ENCODE results near the gene CHN2. TPM values are rescaled to one million over a fixed set of nuclear protein-coding genes. Genes with fewer than 3 reads are reported as not detected.

CHN2 gene
- polyA plus RNA-seq, 1 donor, result 33.6 TPM

DNA sequence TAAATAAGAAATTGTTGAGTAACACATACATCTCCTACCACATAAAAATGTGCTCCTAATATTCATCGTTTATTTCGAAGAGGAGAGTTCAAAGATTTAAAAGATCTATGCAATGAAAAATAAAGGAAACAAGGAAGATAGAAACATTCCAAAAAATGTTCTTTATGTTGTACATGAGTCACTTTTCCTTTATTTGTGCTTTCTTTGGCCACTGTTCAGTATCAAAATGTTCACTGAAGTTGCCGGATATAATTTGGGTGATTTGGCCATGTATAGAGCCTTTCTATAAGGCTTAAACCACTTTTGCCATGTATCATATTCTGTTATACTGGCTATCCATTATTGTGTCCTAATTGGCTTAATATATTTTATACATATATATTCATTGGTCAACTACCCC, 306.1 kb downstream of the CHN2 start:
- DNase-seq, result no peak
- H3K9me3 ChIP-seq (ENCODE audit: control insufficient read depth, low read depth, low read length), result no peaks in the 10 kb centered on the region
- H3K4me3 ChIP-seq (ENCODE audit: low read length), result no peak overlapping the region
- H3K27me3 ChIP-seq (ENCODE audit: control insufficient read depth, insufficient read depth, low read length), result no peaks in the 10 kb centered on the region
- WGBS (ENCODE audit: insufficient coverage, low lambda C conversion rate), result 100% methylated on average over 2 of the region's 3 CpGs
- H3K36me3 ChIP-seq (ENCODE audit: control insufficient read depth, insufficient read depth, low read length), result peaks cover 15% of the 10 kb centered on the region
- no peak overlapping the region for H3K27ac ChIP-seq (ENCODE audit: low read length)
- peaks cover 8% of the 10 kb centered on the region for H3K4me1 ChIP-seq (ENCODE audit: control insufficient read depth, insufficient read depth, low read length)

DNA sequence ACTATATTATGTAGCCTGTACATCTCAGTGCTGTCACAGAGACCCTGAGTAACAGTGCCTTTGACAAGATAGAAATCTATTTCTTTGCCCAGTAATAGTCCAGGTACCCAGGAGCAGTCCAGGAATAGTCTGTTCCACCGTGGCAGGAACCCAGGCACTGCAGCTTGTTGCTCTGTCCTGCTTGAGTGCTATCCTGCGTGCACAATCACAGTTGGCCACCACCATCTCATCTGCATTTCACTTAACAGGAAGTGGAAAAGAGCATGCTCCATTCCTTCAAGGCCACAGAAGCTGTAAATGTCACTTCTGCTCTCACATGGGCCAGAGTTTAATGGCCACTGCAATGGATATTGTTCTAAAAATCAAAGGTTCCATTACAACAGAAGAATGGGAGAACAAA, 307.6 kb downstream of the CHN2 start:
- no peak for DNase-seq
- H3K27ac ChIP-seq (ENCODE audit: low read length), result no peak overlapping the region
- WGBS (ENCODE audit: insufficient coverage, low lambda C conversion rate), result no CpG with 5 or more reads among the region's 2 CpGs
- H3K27me3 ChIP-seq (ENCODE audit: control insufficient read depth, insufficient read depth, low read length), result no peaks in the 10 kb centered on the region
- H3K4me3 ChIP-seq (ENCODE audit: low read length), result no peak overlapping the region
- no peaks in the 10 kb centered on the region for H3K9me3 ChIP-seq (ENCODE audit: control insufficient read depth, low read depth, low read length)
- peaks cover 18% of the 10 kb centered on the region for H3K36me3 ChIP-seq (ENCODE audit: control insufficient read depth, insufficient read depth, low read length)
- no peaks in the 10 kb centered on the region for H3K4me1 ChIP-seq (ENCODE audit: control insufficient read depth, insufficient read depth, low read length)

DNA sequence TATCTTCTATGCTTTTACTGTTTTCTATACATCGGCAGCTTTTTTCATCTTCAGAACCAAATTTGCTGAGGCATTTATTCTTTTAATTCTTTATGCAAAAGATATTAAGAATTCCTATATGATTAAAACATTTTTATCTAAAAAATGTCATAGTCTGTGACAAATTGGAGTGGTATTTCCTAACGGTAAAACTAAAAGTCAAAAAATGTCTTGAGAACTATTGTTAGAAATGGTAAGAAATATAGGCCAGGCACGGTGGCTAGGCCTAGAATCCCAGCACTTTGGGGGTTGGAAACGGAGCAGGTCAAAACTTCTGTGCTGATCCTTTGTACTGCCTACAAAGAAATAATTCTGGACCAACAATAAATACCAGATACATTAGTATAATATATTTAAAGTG, 311.4 kb downstream of the CHN2 start:
- peaks cover 38% of the 10 kb centered on the region for H3K36me3 ChIP-seq (ENCODE audit: control insufficient read depth, insufficient read depth, low read length)
- no peak for DNase-seq
- H3K9me3 ChIP-seq (ENCODE audit: control insufficient read depth, low read depth, low read length), result no peaks in the 10 kb centered on the region
- no peak overlapping the region for H3K4me3 ChIP-seq (ENCODE audit: low read length)
- 100% methylated on average over 2 of the region's 4 CpGs for WGBS (ENCODE audit: insufficient coverage, low lambda C conversion rate)
- H3K4me1 ChIP-seq (ENCODE audit: control insufficient read depth, insufficient read depth, low read length), result no peaks in the 10 kb centered on the region
- no peaks in the 10 kb centered on the region for H3K27me3 ChIP-seq (ENCODE audit: control insufficient read depth, insufficient read depth, low read length)
- H3K27ac ChIP-seq (ENCODE audit: low read length), result no peak overlapping the region

GRCh38 chr7:29508608-29509007, 314.0 kb downstream of the CHN2 start:
- H3K27ac ChIP-seq (ENCODE audit: low read length), result no peak overlapping the region
- WGBS (ENCODE audit: insufficient coverage, low lambda C conversion rate), result 100% methylated on average over 1 of the region's 5 CpGs
- no peaks in the 10 kb centered on the region for H3K27me3 ChIP-seq (ENCODE audit: control insufficient read depth, insufficient read depth, low read length)
- H3K36me3 ChIP-seq (ENCODE audit: control insufficient read depth, insufficient read depth, low read length), result peaks cover 43% of the 10 kb centered on the region
- no peaks in the 10 kb centered on the region for H3K4me1 ChIP-seq (ENCODE audit: control insufficient read depth, insufficient read depth, low read length)
- no peaks in the 10 kb centered on the region for H3K9me3 ChIP-seq (ENCODE audit: control insufficient read depth, low read depth, low read length)
- DNase-seq, result no peak
- H3K4me3 ChIP-seq (ENCODE audit: low read length), result no peak overlapping the region

- Histone ChIP-seq H3K27ac (ENCODE audit: low read length) (no peak overlapping the region), H3K36me3 (ENCODE audit: control insufficient read depth, insufficient read depth, low read length) (peaks cover 44% of the 10 kb centered on the region), H3K9me3 (ENCODE audit: control insufficient read depth, low read depth, low read length) (no peaks in the 10 kb centered on the region), H3K4me3 (ENCODE audit: low read length) (no peak overlapping the region), H3K4me1 (ENCODE audit: control insufficient read depth, insufficient read depth, low read length) (no peaks in the 10 kb centered on the region), H3K27me3 (ENCODE audit: control insufficient read depth, insufficient read depth, low read length) (no peaks in the 10 kb centered on the region)
- no CpG with 5 or more reads among the region's 4 CpGs for WGBS (ENCODE audit: insufficient coverage, low lambda C conversion rate)
- DNase-seq, result peak; percentile 63 to 71
Measured at GRCh38 chr7:29510028-29510427, 315.5 kb downstream of the CHN2 start.

DNA sequence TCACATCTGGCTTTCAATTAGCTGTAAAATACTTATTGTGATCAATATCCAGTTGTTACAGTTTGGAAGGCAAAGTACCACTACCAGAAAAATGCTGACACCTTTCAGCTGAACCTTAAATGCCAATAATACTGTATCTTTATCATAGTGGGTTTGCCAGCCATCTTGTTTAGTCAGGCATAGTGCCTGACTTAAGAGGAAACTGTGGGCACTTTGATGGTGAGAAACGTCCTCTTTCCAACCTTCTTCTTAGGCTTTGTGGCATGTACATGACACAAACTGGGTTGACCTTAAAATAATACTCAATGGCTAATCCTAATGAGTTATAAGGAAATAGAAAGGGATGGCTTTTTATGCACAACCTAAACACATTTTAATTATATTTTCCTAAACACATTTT, 316.8 kb downstream of the CHN2 start:
- WGBS (ENCODE audit: insufficient coverage, low lambda C conversion rate), result no CpG with 5 or more reads among the region's 1 CpG
- DNase-seq, result no peak
- H3K36me3 ChIP-seq (ENCODE audit: control insufficient read depth, insufficient read depth, low read length), result peaks cover 39% of the 10 kb centered on the region

GRCh38 chr7:29511851-29512250, 317.3 kb downstream of the CHN2 start:
- Histone ChIP-seq H3K27ac (ENCODE audit: low read length) (no peak overlapping the region), H3K4me1 (ENCODE audit: control insufficient read depth, insufficient read depth, low read length) (peaks cover 7% of the 10 kb centered on the region), H3K36me3 (ENCODE audit: control insufficient read depth, insufficient read depth, low read length) (peaks cover 38% of the 10 kb centered on the region), H3K27me3 (ENCODE audit: control insufficient read depth, insufficient read depth, low read length) (no peaks in the 10 kb centered on the region), H3K4me3 (ENCODE audit: low read length) (no peak overlapping the region), H3K9me3 (ENCODE audit: control insufficient read depth, low read depth, low read length) (no peaks in the 10 kb centered on the region)
- WGBS (ENCODE audit: insufficient coverage, low lambda C conversion rate), result no CpG with 5 or more reads among the region's 8 CpGs
- no peak for DNase-seq

More for the DNA sequence above, 316.8 kb downstream of the CHN2 start:
- H3K27me3 ChIP-seq (ENCODE audit: control insufficient read depth, insufficient read depth, low read length), result no peaks in the 10 kb centered on the region
- peaks cover 3% of the 10 kb centered on the region for H3K4me1 ChIP-seq (ENCODE audit: control insufficient read depth, insufficient read depth, low read length)
- no peak overlapping the region for H3K4me3 ChIP-seq (ENCODE audit: low read length)
- no peak overlapping the region for H3K27ac ChIP-seq (ENCODE audit: low read length)
- no peaks in the 10 kb centered on the region for H3K9me3 ChIP-seq (ENCODE audit: control insufficient read depth, low read depth, low read length)

GRCh38 chr7:29516491-29516890, 321.9 kb downstream of the CHN2 start:
- no peak overlapping the region for H3K27ac ChIP-seq (ENCODE audit: low read length)
- peaks cover 18% of the 10 kb centered on the region for H3K36me3 ChIP-seq (ENCODE audit: control insufficient read depth, insufficient read depth, low read length)
- DNase-seq, result peak; percentile 31 to 51
- H3K4me3 ChIP-seq (ENCODE audit: low read length), result no peak overlapping the region
- peaks cover 8% of the 10 kb centered on the region for H3K4me1 ChIP-seq (ENCODE audit: control insufficient read depth, insufficient read depth, low read length)
- 40% methylated on average over 1 of the region's 2 CpGs for WGBS (ENCODE audit: insufficient coverage, low lambda C conversion rate)
- no peaks in the 10 kb centered on the region for H3K9me3 ChIP-seq (ENCODE audit: control insufficient read depth, low read depth, low read length)
- H3K27me3 ChIP-seq (ENCODE audit: control insufficient read depth, insufficient read depth, low read length), result no peaks in the 10 kb centered on the region

GRCh38 chr7:29518616-29519015, 324.0 kb downstream of the CHN2 start:
- no peaks in the 10 kb centered on the region for H3K27me3 ChIP-seq (ENCODE audit: control insufficient read depth, insufficient read depth, low read length)
- H3K4me1 ChIP-seq (ENCODE audit: control insufficient read depth, insufficient read depth, low read length), result peaks cover 8% of the 10 kb centered on the region
- peaks cover 9% of the 10 kb centered on the region for H3K36me3 ChIP-seq (ENCODE audit: control insufficient read depth, insufficient read depth, low read length)
- WGBS (ENCODE audit: insufficient coverage, low lambda C conversion rate), result 86% methylated on average over 1 of the region's 1 CpG
- DNase-seq, result no peak
- no peak overlapping the region for H3K27ac ChIP-seq (ENCODE audit: low read length)
- H3K9me3 ChIP-seq (ENCODE audit: control insufficient read depth, low read depth, low read length), result peaks cover 5% of the 10 kb centered on the region
- no peak overlapping the region for H3K4me3 ChIP-seq (ENCODE audit: low read length)

GRCh38 chr7:29523728-29524127, 329.2 kb downstream of the CHN2 start:
- no peaks in the 10 kb centered on the region for H3K27me3 ChIP-seq (ENCODE audit: control insufficient read depth, insufficient read depth, low read length)
- no CpG with 5 or more reads among the region's 2 CpGs for WGBS (ENCODE audit: insufficient coverage, low lambda C conversion rate)
- DNase-seq, result no peak
- H3K27ac ChIP-seq (ENCODE audit: low read length), result no peak overlapping the region
- H3K36me3 ChIP-seq (ENCODE audit: control insufficient read depth, insufficient read depth, low read length), result no peaks in the 10 kb centered on the region
- no peaks in the 10 kb centered on the region for H3K4me1 ChIP-seq (ENCODE audit: control insufficient read depth, insufficient read depth, low read length)
- peaks cover 5% of the 10 kb centered on the region for H3K9me3 ChIP-seq (ENCODE audit: control insufficient read depth, low read depth, low read length)
- no peak overlapping the region for H3K4me3 ChIP-seq (ENCODE audit: low read length)

DNA sequence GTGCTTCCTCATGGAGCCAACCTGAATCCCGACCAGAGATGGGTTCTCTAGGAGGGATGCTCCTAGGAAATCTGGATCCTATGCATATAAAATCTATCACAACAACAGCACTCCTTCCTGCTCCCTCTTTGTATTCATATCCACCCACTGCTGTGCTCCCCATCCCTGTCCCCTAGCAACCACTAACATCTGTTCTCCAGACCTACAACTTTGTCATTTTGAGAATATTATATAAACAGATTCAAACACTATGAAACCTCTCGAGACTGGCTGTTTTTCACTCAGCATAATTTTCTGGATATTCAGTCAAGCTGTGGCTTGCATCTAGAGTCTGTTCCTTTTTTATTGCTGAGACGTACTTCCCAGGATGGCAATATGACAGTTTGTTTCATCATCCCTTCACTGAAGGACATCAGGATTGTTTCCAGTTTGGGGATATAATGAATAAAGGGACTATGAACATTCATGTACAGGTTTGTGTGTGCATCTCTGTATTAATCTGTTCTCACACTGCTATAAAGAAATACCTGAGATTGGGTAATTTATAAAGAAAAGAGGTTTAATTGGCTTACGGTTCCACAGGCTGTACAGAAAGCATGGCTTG, 333.0 kb downstream of the CHN2 start:
- no peaks in the 10 kb centered on the region for H3K4me1 ChIP-seq (ENCODE audit: control insufficient read depth, insufficient read depth, low read length)
- H3K27ac ChIP-seq (ENCODE audit: low read length), result no peak overlapping the region
- no peak overlapping the region for H3K4me3 ChIP-seq (ENCODE audit: low read length)
- WGBS (ENCODE audit: insufficient coverage, low lambda C conversion rate), result 89% methylated on average over 2 of the region's 4 CpGs
- no peaks in the 10 kb centered on the region for H3K27me3 ChIP-seq (ENCODE audit: control insufficient read depth, insufficient read depth, low read length)
- no peak for DNase-seq
- no peaks in the 10 kb centered on the region for H3K36me3 ChIP-seq (ENCODE audit: control insufficient read depth, insufficient read depth, low read length)
- no peaks in the 10 kb centered on the region for H3K9me3 ChIP-seq (ENCODE audit: control insufficient read depth, low read depth, low read length)

Measured in large intestine (tissue), 3 donors.